T-cell (primary cell): ENCODE data around the gene CNKSR2. TPM values are rescaled to one million over a fixed set of nuclear protein-coding genes. Genes with fewer than 3 reads are reported as not detected.

Experiments
- ATAC-seq, 4 experiments: fragments of 200-7000 bp in 3 of 4; fragments of 150-1000 bp in 1 of 4; cut with Tn5 transposase; replicated peaks in 1 of 4; 1 replicate in 3 of 4; 2 replicates in 1 of 4; pipeline ENCODE4 v1.10.0; 2021; ENCODE audit warnings: moderate library complexity in 3 of 4, mild to moderate bottlenecking in 2 of 4, moderate number of reproducible peaks in 1 of 4
- CTCF ChIA-PET, 2 donors: fragments of 300-600 bp; sonication (Branson Sonifier 250); formaldehyde crosslinking; loops; one replicate each; lab custom pipeline; 2022; ENCODE audit warnings: antibody characterized with exemption in 2 of 2; lab: Charles Lee
- POLR2A ChIA-PET, 2 donors: fragments of 300-600 bp; sonication (Branson Sonifier 250); formaldehyde crosslinking; loops; one replicate each; lab custom pipeline; 2022; ENCODE audit warnings: antibody characterized with exemption in 2 of 2; lab: Charles Lee
- DNase-seq, 35 experiments: peaks; one replicate each; pipeline versions ENCODE4 v3.0.0 to v3.0.0-alpha.2; 2013 to 2023
- H3K27ac ChIP-seq: one replicate; pipeline ENCODE4 v1.5.1; 2013; ENCODE audit warnings: low read length
- H3K27me3 ChIP-seq, 2 experiments: replicated peaks in 1 of 2; 1 replicate in 1 of 2; 2 replicates in 1 of 2; pipeline versions ENCODE4 v1.6.1 to v1.7.0; 2013; ENCODE audit warnings: low read length in 1 of 2, mixed read lengths in 1 of 2; ENCODE audit not compliant: control insufficient read depth in 2 of 2, insufficient read depth in 2 of 2; ENCODE audit errors: extremely low read depth in 1 of 2
- H3K36me3 ChIP-seq, 2 donors: 1 replicate in 1 of 2; 2 replicates in 1 of 2; pipeline versions ENCODE4 v1.6.1 to v1.7.0; 2013; ENCODE audit warnings: low read length in 1 of 2; ENCODE audit not compliant: control insufficient read depth in 2 of 2, insufficient read depth in 1 of 2; ENCODE audit errors: extremely low read depth in 1 of 2
- H3K4me1 ChIP-seq, 2 experiments: 1 replicate in 1 of 2; 2 replicates in 1 of 2; pipeline versions ENCODE4 v1.6.1 to v1.7.0; 2013; ENCODE audit warnings: low read length in 2 of 2, mixed read lengths in 1 of 2; ENCODE audit not compliant: insufficient read depth in 2 of 2, control insufficient read depth in 1 of 2; ENCODE audit errors: extremely low read depth in 1 of 2
- H3K4me3 ChIP-seq, 2 donors: 1 replicate in 1 of 2; 2 replicates in 1 of 2; pipeline versions ENCODE4 v1.5.1 to v1.7.0; 2013; ENCODE audit warnings: mild to moderate bottlenecking in 2 of 2, low read length in 1 of 2, moderate library complexity in 1 of 2; ENCODE audit not compliant: control insufficient read depth in 1 of 2; ENCODE audit errors: extremely low read depth in 1 of 2
- H3K9me3 ChIP-seq: 2 replicates; pipeline ENCODE4 v1.7.0; 2013
- H3K27ac Mint-ChIP-seq, 2 donors: one replicate each; pipeline ENCODE4 v1.8.0; 2020 to 2021; ENCODE audit warnings: mild to moderate bottlenecking in 2 of 2, mixed read lengths in 2 of 2
- H3K27me3 Mint-ChIP-seq, 2 donors: one replicate each; pipeline ENCODE4 v1.8.0; 2021 to 2022; ENCODE audit warnings: mixed read lengths in 2 of 2
- H3K36me3 Mint-ChIP-seq: one replicate; pipeline ENCODE4 v1.8.0; 2021; ENCODE audit warnings: mixed read lengths
- H3K4me1 Mint-ChIP-seq, 3 donors: one replicate each; pipeline ENCODE4 v1.8.0; 2020 to 2022; ENCODE audit warnings: mixed read lengths in 3 of 3, mild to moderate bottlenecking in 1 of 3
- H3K4me3 Mint-ChIP-seq, 3 donors: one replicate each; pipeline ENCODE4 v1.8.0; 2020 to 2022; ENCODE audit warnings: mild to moderate bottlenecking in 3 of 3, mixed read lengths in 3 of 3, moderate library complexity in 3 of 3
- H3K9me3 Mint-ChIP-seq, 3 donors: one replicate each; pipeline ENCODE4 v1.8.0; 2020 to 2022; ENCODE audit warnings: mixed read lengths in 3 of 3
- WGBS: methylation state at CpG from one replicate; pipeline ENCODE4 v1.1.5; 2013; ENCODE audit warnings: missing lambda C conversion rate; ENCODE audit not compliant: insufficient coverage; 5-methylcytosine and 5-hydroxymethylcytosine counted together
- total RNA-seq, 35 experiments: library from RNA in 6 of 35; stranded (reverse) in 6 of 35; fragments of 120-200 nt in 1 of 35; gene quantifications; one replicate each; pipeline versions ENCODE4 v1.2.1 to v1.2.4 and lab custom pipeline; 2013 to 2026

Gene CNKSR2
- total RNA-seq, 5 donors from 2014 or later (not counting 1 experiment from before 2014, with no cell fraction given), result 10.4 to 16.4 (median 10.9) TPM

- H3K4me3 ChIP-seq, result no peak overlapping the region
- H3K27ac ChIP-seq, result no peak overlapping the region
- WGBS, result no CpG with 5 or more reads among the region's 1 CpG
- no peaks in the 10 kb centered on the region for H3K9me3 ChIP-seq
- H3K27me3 Mint-ChIP-seq, result no peaks in the 10 kb centered on the region
- no peak for ATAC-seq
- H3K36me3 ChIP-seq, result no peaks in the 10 kb centered on the region
- no peaks in the 10 kb centered on the region for H3K4me1 ChIP-seq
- no peak overlapping the region for H3K4me3 Mint-ChIP-seq
- no peak overlapping the region for H3K27ac Mint-ChIP-seq
- peaks cover 10 to 23% (median 16%) of the 10 kb centered on the region in 3 donors for H3K4me1 Mint-ChIP-seq
- no peaks in the 10 kb centered on the region for H3K27me3 ChIP-seq
- no peaks in the 10 kb centered on the region for H3K9me3 Mint-ChIP-seq
- ChIA-PET CTCF (interaction anchor here in 1 of 2 donors (0.7 to 0.9 kb wide), 2 partner anchors 96 to 916 kb away, joined by 3 to 6 read pairs; no protein-coding TSS in a partner anchor), POLR2A (interaction anchor here (0.6 to 0.7 kb wide), 4 partner anchors 16 to 1034 kb away, joined by 3 to 6 read pairs (median 4); no protein-coding TSS in a partner anchor)
- no peak for DNase-seq
- no peaks in the 10 kb centered on the region for H3K36me3 Mint-ChIP-seq
These were observed 10.0 kb downstream of the CNKSR2 start for GRCh38 chrX:21384178-21384577.

GRCh38 chrX:21394792-21395191 is 20.6 kb downstream of the CNKSR2 start:
- no CpG with 5 or more reads among the region's 1 CpG for WGBS
- no peak overlapping the region for H3K27ac ChIP-seq
- POLR2A ChIA-PET, result interaction anchor here in 1 of 2 donors (0.6 to 0.7 kb wide), 2 partner anchors 85 to 1638 kb away, joined by 4 to 9 read pairs; no protein-coding TSS in a partner anchor
- Mint-ChIP-seq H3K36me3 (peaks cover 17% of the 10 kb centered on the region), H3K27ac (no peak overlapping the region), H3K27me3 (no peaks in the 10 kb centered on the region), H3K4me3 (no peak overlapping the region), H3K4me1 (peaks cover 5 to 13% (median 12%) of the 10 kb centered on the region in 3 donors), H3K9me3 (peaks cover 0 to 4% (median 0%) of the 10 kb centered on the region in 3 donors)
- no peaks in the 10 kb centered on the region for H3K27me3 ChIP-seq
- H3K9me3 ChIP-seq, result no peaks in the 10 kb centered on the region
- DNase-seq (no peak), ATAC-seq (no peak)
- H3K4me3 ChIP-seq, result no peak overlapping the region
- no peaks in the 10 kb centered on the region for H3K36me3 ChIP-seq
- no peaks in the 10 kb centered on the region for H3K4me1 ChIP-seq
- CTCF ChIA-PET, result no interaction called here

GRCh38 chrX:21398426-21398825 is 24.2 kb downstream of the CNKSR2 start:
- no peaks in the 10 kb centered on the region for H3K36me3 ChIP-seq
- no peak for DNase-seq
- peaks cover 13 to 17% (median 16%) of the 10 kb centered on the region in 3 donors for H3K4me1 Mint-ChIP-seq
- no CpG with 5 or more reads among the region's 3 CpGs for whole genome bisulfite sequencing
- no peak overlapping the region for H3K27ac Mint-ChIP-seq
- no peaks in the 10 kb centered on the region for H3K36me3 Mint-ChIP-seq
- no peak overlapping the region for H3K4me3 Mint-ChIP-seq
- H3K9me3 ChIP-seq, result no peaks in the 10 kb centered on the region
- H3K4me3 ChIP-seq, result no peak overlapping the region
- ChIA-PET CTCF (no interaction called here), POLR2A (no interaction called here)
- no peaks in the 10 kb centered on the region for H3K27me3 ChIP-seq
- H3K9me3 Mint-ChIP-seq, result no peaks in the 10 kb centered on the region
- no peak for ATAC-seq
- H3K4me1 ChIP-seq, result no peaks in the 10 kb centered on the region
- no peak overlapping the region for H3K27ac ChIP-seq
- no peaks in the 10 kb centered on the region for H3K27me3 Mint-ChIP-seq

- Histone ChIP-seq H3K27me3 (no peaks in the 10 kb centered on the region), H3K27ac (no peak overlapping the region), H3K4me1 (no peaks in the 10 kb centered on the region), H3K36me3 (no peaks in the 10 kb centered on the region), H3K4me3 (no peak overlapping the region), H3K9me3 (no peaks in the 10 kb centered on the region)
- POLR2A ChIA-PET, result interaction anchor here in 1 of 2 donors (0.6 kb wide), 1 partner anchor 1044 kb away, joined by 3 read pairs; no protein-coding TSS in a partner anchor
- no peak overlapping the region for H3K4me3 Mint-ChIP-seq
- WGBS, result no CpG with 5 or more reads among the region's 1 CpG
- no peaks in the 10 kb centered on the region for H3K36me3 Mint-ChIP-seq
- CTCF ChIA-PET, result interaction anchor here in 1 of 2 donors (1.0 kb wide), 1 partner anchor 17 kb away, joined by 3 read pairs; no protein-coding TSS in a partner anchor
- no peak for DNase-seq
- H3K9me3 Mint-ChIP-seq, result no peaks in the 10 kb centered on the region
- H3K27ac Mint-ChIP-seq, result no peak overlapping the region
- peaks cover 11 to 16% (median 13%) of the 10 kb centered on the region in 3 donors for H3K4me1 Mint-ChIP-seq
- no peaks in the 10 kb centered on the region for H3K27me3 Mint-ChIP-seq
- no peak for ATAC-seq
These were observed 26.3 kb downstream of the CNKSR2 start for GRCh38 chrX:21400408-21401121.

- ChIA-PET POLR2A (interaction anchor here in 1 of 2 donors (0.5 kb wide), 1 partner anchor 1031 kb away, joined by 4 read pairs; no protein-coding TSS in a partner anchor), CTCF (interaction anchor here in 1 of 2 donors (0.6 to 1.0 kb wide), 2 partner anchors 338 to 1049 kb away, joined by 4 to 8 read pairs; no protein-coding TSS in a partner anchor)
- H3K27ac ChIP-seq, result no peak overlapping the region
- H3K4me3 ChIP-seq, result no peak overlapping the region
- H3K9me3 Mint-ChIP-seq, result no peaks in the 10 kb centered on the region
- no peaks in the 10 kb centered on the region for H3K27me3 ChIP-seq
- no peaks in the 10 kb centered on the region for H3K4me1 ChIP-seq
- WGBS, result no CpG with 5 or more reads among the region's 2 CpGs
- H3K36me3 Mint-ChIP-seq, result peaks cover 3% of the 10 kb centered on the region
- H3K4me1 Mint-ChIP-seq, result peaks cover 7 to 16% (median 16%) of the 10 kb centered on the region in 3 donors
- H3K27me3 Mint-ChIP-seq, result no peaks in the 10 kb centered on the region
- no peaks in the 10 kb centered on the region for H3K36me3 ChIP-seq
- H3K27ac Mint-ChIP-seq, result no peak overlapping the region
- no peak for ATAC-seq
- H3K9me3 ChIP-seq, result no peaks in the 10 kb centered on the region
- DNase-seq, result no peak
- no peak overlapping the region for H3K4me3 Mint-ChIP-seq
These were observed 34.1 kb downstream of the CNKSR2 start for GRCh38 chrX:21408307-21408706.

- Histone ChIP-seq H3K27me3 (no peaks in the 10 kb centered on the region), H3K36me3 (no peaks in the 10 kb centered on the region), H3K27ac (no peak overlapping the region), H3K9me3 (no peaks in the 10 kb centered on the region), H3K4me3 (no peak overlapping the region), H3K4me1 (no peaks in the 10 kb centered on the region)
- Mint-ChIP-seq H3K4me3 (no peak overlapping the region), H3K27me3 (no peaks in the 10 kb centered on the region), H3K4me1 (peaks cover 7 to 16% (median 16%) of the 10 kb centered on the region in 3 donors), H3K27ac (no peak overlapping the region), H3K9me3 (peaks cover 0 to 3% (median 0%) of the 10 kb centered on the region in 3 donors), H3K36me3 (peaks cover 7% of the 10 kb centered on the region)
- WGBS, result no CpG with 5 or more reads among the region's 1 CpG
- CTCF ChIA-PET, result interaction anchor here in 1 of 2 donors (0.6 to 1.0 kb wide), 2 partner anchors 338 to 1049 kb away, joined by 4 to 8 read pairs; no protein-coding TSS in a partner anchor
- no peak for ATAC-seq
- POLR2A ChIA-PET, result no interaction called here
- no peak for DNase-seq
These were observed 34.6 kb downstream of the CNKSR2 start for GRCh38 chrX:21408788-21409187.
